ENCODE results near the gene HAPLN1.
A peak's percentile ranks its signal among the peaks of the same experiment; 100 is the strongest.

HAPLN1 gene

DNA sequence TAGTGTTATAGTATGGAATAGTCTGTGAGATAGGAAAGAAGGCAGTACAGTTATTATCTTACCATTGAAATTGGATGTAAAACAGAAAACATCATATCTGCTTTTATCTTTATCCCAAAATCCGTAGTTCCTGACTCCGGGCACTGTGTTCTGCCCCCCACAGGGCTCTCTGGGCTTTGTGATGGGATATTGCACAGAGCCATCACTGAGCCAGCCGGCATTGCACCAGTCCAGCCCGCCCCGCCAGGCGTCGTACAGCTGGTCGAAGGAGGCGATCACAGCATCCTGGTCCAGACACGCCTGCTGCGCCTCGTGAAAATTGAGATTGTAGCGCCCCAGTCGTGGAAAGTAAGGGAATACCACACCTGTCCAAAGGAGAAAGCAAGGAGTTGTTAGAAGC is 76.4 kb downstream of the HAPLN1 start:
- no peak for DNase-seq

DNA sequence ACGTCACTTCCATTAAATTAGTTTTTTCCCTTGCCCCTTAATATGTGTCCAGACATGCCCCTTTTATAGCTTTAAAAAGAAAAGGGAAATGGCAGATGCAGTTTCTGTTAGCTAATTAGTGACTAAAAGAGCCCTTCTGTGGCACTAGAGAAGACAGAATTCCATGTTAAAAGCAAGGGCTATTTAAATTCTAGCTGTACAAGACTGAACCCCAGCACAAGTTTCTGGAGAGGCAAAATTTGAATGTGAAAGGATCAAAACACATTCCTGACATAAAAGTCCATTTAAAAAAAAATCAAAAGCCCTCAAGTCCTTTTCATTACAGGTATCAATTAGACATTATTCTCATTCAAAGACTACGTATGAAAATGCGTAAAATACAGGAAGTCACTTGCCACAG is 78.7 kb downstream of the HAPLN1 start:
- peak in 1 of 58 donors; percentile 5 for DNase-seq

DNA sequence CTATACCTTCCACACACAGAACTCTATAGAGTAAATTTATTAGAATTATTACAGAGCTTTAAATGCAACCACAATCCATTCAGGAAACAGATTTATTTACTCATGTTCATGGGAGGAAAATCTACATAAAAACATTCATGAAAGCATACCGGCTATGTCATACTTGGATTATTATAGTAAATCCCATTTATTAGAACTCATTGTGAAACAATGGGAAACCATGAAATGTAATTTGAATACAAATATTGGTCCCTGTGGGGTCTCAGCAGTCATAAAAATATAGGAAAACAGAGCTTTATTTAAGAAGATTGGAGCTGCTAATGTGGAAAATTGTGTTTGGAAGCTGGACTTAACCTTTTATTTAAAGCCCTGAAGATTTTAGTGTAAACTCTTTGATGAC is 80.7 kb downstream of the HAPLN1 start:
- no peak for DNase-seq

DNA sequence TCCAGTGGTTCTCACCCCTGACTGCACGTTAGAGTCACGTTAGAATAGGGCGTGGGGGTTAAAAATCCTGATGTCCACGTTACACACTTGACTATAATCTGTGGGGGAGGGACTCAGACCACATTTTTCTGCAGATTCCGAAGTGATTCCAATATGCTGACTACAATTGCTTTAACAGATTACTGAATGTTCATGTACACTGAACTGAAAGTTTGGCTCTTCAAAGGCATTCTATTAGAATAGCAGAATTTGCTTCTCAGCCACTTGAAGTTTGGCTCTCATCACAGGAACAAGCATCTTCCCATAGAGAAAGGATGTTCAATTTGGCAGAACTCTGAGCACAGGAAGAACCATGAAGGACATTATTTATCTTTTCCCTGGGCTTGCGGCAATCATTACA is 84.5 kb downstream of the HAPLN1 start:
- DNase-seq: no peak

DNA sequence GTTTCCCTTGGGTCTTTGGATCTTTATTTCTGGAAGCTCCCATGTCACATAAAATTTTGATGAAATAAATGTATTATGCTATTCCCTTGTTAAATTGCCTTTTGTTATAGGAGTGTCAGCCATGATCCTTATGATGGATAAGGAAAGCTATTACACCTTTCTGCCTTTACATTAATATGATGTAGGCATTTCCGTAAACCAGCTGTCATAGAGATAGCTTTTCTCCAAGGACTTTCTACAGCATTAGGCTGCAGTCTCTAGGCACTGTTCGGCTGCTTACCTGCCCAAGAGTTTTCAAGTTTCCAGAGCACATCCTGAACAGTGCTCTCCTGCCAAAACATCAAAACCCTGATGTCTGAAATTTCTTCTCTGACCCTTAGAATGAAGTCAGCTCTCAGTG is 87.4 kb downstream of the HAPLN1 start:
- DNase-seq: no peak

DNA sequence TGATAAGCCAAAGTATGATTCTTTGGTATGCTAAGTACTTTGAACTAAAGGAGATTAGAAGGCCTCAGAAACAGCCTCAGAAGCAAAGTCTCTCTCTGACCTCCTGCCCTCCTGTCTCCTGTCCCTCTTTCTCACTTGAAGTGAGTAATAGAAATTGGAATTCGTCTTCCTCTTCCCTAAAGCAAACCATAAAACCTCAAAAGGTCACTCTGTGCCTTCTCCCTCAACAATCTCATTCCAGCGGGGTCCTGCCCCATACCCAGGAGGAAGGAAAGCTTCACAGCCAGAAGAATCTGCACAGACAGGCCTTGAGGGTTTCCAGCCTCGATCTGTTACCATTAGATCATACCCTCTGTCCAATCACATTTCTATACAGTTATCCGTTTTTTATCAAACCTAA is 87.8 kb downstream of the HAPLN1 start:
- no peak for DNase-seq

DNA sequence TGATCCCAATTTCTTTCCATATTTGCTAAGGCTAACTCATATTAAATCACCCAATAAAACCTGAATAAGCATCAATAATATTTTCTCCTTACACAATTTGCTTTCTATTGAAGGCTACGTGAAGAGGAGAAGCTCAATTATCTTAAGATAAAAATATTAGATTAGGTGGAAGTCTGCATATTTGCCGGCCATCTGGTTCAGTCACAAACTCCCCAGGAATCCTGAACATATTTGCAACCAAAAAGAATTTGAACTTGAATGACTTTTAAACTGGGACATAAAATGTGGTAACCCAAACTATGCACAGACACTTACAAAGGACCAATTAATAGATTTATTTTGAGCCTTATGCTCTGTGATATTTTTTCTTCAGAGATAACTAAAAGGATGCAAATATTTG is 92.3 kb downstream of the HAPLN1 start:
- DNase-seq: no peak

DNA sequence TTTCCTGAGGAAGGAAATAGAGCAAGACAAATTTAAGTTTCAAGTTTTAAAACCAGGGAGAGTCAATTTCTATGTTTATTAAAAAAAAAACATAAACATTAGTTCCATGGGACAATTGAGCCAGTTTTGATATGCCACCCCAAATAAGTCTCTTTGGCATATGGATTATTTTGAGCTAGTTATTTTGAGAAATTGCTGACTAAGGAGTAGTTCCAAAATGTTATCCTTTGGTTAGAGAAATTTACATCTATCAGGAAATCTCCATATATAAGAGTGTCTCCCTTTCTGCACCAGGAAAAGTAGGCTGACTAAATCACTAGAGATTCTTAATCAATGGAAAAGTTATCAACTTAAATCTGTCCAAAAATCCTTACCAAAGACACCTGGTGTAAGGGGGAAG is 105.8 kb downstream of the HAPLN1 start:
- no peak for DNase-seq

DNA sequence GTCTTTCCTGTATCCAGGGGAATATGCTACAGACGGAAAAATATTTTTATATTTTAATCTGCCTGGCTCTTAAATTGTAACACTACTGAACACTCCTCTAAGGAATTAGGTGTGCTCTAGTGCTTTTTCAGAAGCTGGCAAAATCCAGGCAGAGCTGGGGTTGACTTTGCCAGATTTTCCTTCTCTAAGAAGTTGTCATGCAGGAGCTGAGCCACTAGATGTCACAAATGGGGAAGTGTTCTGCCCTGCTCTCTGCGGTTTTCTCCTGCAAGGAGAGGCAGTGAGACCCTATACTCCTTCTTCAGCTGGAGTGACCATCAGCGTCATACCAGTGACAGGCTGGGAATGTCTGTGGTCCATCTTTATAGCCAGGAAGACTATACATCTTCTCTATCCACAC is 112.5 kb downstream of the HAPLN1 start:
- DNase-seq: peak in 45 of 58 donors; percentile 1 to 61 (median 19)

DNA sequence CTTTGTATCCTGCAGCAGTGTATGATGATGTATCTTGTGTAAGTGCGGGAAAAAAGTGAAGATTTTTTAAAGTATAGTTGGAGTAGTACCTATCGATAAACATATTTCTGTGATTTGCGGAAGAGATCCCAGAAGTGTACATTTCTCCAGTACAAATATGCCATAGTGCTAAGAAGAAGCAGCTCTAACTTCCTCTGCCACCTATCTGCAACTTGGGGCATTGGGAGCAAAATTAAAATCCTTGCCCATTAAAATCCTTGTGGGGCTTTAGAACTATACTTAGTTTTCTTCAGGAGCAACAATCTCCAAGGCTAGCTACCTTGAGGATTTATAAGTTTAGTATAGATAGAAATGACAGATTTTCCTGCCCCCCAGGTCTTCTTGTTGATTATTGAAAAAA is 125.4 kb downstream of the HAPLN1 start:
- DNase-seq: no peak

DNA sequence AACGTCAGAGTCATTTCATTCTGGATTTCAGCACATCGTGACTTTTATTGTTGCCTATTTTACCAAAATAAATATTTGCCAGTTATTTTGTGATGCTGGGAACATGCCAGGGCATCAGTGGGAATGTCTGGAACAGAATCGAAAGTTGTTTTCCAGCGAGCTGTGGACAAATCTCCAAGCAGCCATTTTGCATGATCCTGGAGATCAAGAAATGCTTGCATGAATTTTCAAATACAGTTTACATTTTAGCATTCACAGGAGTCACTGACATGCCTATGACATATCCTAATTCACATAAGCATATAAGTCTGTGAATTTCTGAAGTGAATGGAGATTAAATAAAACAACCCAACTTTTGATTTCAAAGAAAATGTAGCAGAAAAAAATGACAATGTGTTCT is 129.7 kb downstream of the HAPLN1 start:
- no peak for DNase-seq

DNA sequence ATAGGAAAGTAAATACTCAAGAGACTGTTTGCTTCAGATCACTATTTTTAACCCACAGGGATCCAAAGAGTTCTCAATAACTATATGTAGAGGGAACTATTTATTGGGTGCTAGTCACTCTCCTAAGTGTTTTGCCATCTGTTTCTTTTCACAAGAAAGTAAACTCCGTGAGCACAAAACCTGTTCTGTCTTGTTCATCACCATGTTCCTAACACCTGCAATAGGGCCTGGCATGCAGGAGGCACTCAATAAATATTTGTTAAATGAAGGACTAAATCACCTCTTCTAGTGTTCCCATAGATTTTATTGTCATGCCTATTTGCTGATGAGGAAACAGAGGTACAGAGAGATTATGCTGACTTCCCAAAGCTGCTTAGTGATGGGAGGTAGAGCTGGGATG is 130.9 kb downstream of the HAPLN1 start:
- no peak for DNase-seq
